GM18517 (cell line): ENCODE results near the gene PIKFYVE.
"Not testable (repeated sequence)": the region's sequence is repeated elsewhere in the genome, so short reads cannot be mapped to it uniquely, and the experiment has no call there.

Experiments used
- ATAC-seq: cut with Tn5 transposase; IDR thresholded peaks from one replicate; pipeline ENCODE4 v1.9.1; 2021; ENCODE audit warnings: mild to moderate bottlenecking, moderate library complexity; ENCODE audit not compliant: unreplicated experiment

PIKFYVE gene

DNA sequence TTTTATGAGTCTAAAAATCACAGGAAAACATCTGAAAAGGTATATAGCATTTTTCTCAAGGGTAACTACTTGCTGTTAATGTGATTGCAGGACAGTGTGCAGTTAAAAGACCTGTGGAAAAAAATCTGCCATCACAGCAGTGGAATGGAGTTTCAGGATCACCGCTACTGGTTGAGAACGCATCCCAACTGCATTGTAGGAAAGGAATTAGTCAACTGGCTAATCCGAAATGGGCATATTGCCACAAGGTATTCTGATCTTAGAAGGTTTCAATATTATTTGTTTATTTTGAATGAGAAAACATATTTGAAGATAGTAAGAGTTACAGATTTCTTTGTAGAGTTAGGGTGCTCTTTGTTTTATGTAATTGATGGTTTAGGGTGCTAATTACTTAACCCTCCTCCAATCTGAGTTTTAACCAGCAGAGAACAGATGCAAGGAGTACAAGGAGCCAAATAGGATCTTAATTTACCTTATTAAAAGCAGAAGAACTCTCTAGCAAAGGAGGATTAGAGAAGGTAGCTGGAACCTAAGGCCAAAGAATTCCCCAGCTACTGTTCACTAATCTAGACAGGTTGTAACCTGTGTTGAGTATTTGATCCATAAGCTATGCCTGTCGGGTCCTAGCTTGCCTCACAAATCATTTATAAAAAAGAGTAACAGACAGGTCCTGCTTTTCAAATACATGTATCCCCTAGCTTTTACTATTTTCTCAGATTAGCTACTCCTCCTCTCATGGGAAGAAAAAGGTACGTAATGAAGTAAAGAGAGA, 35.0 kb downstream of the PIKFYVE start:
- ATAC-seq: no peak

GRCh38 chr2:208304157-208304556, 38.1 kb downstream of the PIKFYVE start:
- no peak for ATAC-seq

DNA sequence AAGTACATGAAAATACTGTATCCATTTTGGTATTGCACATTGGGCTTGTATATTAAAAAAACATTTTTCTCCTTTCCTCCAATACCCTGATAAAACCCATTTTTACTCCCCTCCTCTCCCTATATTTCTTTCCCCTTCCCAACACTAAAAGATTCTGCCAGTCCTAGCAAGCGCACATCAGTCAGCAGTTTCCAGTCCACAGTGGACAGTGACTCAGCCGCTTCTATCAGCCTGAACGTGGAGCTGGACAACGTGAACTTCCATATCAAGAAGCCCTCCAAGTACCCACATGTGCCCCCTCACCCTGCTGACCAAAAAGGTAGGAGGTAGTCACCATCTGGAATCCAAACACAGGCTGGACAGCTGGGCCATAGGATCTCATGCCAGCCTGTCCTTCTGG, 38.6 kb downstream of the PIKFYVE start:
- no peak for ATAC-seq

GRCh38 chr2:208306291-208306690, 40.2 kb downstream of the PIKFYVE start:
- ATAC-seq: no peak

- ATAC-seq: peak; percentile 64
These were observed 45.3 kb downstream of the PIKFYVE start for GRCh38 chr2:208311321-208311720.

DNA sequence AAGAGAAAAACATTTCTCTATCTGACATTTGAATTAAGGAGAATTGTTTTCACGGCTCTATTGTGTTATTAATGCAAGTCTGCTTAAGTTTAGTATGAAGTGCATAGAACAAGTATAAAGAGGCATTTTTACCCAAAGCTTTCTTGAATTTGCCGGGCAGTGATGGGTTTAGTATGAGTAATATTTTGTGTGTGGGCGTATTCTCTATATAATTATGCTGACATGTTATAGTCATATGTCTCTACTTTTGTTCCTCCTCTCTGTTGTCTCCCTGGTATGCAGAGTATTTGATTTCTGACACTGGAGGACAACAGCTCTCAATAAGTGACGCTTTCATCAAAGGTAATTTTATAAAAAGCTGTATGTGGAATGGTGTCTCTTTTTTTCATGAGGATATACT, 45.9 kb downstream of the PIKFYVE start:
- peak; percentile 77 for ATAC-seq

DNA sequence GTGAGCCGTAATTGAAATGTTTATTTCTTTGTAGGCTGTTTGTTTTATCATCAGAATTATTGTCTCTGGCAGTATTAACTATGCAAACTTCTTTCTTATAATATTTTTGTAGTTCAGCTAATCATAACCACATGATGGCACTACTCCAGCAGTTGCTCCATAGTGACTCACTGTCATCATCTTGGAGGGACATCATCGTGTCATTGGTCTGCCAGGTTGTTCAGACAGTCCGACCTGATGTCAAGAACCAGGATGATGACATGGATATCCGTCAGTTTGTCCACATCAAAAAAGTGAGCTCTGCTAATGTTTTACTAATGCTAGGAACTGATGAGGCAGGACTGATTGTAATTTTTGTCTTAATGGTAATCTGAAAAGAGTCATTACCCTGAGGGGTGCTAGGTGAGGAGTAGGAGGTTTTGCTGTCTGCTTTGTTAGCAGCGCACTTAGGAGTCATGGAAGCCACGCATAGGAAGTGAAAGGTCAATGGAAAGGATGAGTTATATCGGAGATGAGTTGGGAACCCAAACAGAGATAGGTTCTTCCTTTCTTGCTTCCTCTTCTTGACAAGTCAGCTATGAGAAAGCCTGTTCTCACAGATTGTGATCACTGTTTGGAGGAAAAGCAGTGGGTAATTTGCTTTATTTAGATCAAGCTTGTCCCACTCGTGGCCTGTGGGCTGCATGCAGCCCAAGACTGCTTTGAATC, 49.2 kb downstream of the PIKFYVE start:
- peak; percentile 50 for ATAC-seq

- ATAC-seq: no peak
These were observed 52.1 kb downstream of the PIKFYVE start for GRCh38 chr2:208318127-208318526.

GRCh38 chr2:208319391-208319790, 53.3 kb downstream of the PIKFYVE start:
- no peak for ATAC-seq

- ATAC-seq: peak; percentile 91
These were observed 54.6 kb downstream of the PIKFYVE start for GRCh38 chr2:208320686-208321085.

DNA sequence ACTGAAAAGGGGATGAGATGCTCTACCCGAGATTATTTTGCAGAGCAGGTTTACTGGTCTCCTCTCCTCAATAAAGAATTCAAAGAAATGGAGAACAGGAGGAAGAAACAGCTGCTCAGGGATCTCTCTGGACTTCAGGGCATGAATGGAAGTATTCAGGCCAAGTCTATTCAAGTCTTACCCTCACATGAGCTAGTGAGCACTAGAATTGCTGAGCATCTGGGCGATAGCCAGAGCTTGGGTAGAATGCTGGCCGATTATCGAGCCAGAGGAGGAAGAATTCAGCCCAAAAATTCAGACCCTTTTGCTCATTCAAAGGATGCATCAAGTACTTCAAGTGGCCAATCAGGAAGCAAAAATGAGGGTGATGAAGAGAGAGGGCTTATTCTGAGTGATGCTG, 60.0 kb downstream of the PIKFYVE start:
- ATAC-seq: no peak

- ATAC-seq: no peak
These were observed 63.4 kb downstream of the PIKFYVE start for GRCh38 chr2:208329485-208329884.

- no peak for ATAC-seq
These were observed 68.2 kb downstream of the PIKFYVE start for GRCh38 chr2:208334230-208334629.

DNA sequence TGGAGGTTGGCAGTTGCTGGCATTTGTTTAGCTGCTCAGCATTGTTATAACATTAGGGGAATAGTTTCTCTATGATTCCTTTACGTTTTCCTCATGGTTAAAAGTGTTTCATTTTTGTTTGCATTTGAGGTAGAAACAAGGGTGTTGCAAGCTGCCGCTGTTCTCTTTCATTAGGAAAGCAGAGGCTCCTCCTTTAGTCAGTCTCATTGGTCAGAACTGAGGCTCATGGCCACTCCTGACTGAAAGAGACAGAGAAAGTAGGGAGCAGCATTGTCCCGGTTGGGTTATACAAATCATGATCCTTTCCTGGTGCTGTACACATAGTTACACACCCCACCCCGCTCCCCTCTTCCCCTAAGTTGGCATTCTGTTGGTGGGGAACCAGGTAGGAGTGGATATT, 80.7 kb downstream of the PIKFYVE start:
- ATAC-seq: no peak

DNA sequence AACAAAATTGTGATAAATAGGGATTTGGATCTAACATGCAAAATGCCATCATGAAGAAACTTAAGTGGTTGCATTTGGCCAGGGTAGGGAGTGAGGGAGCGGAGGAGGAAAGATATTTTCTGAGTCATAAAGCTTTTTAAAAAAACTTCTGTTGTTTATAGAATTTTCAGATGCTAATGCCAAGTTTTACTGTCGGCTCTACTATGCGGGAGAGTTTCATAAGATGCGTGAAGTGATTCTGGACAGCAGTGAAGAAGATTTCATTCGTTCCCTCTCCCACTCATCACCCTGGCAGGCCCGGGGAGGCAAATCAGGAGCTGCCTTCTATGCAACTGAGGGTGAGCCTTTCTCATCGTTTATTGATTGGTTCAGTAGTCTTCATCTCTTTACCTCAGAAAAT, 84.6 kb downstream of the PIKFYVE start:
- no peak for ATAC-seq

DNA sequence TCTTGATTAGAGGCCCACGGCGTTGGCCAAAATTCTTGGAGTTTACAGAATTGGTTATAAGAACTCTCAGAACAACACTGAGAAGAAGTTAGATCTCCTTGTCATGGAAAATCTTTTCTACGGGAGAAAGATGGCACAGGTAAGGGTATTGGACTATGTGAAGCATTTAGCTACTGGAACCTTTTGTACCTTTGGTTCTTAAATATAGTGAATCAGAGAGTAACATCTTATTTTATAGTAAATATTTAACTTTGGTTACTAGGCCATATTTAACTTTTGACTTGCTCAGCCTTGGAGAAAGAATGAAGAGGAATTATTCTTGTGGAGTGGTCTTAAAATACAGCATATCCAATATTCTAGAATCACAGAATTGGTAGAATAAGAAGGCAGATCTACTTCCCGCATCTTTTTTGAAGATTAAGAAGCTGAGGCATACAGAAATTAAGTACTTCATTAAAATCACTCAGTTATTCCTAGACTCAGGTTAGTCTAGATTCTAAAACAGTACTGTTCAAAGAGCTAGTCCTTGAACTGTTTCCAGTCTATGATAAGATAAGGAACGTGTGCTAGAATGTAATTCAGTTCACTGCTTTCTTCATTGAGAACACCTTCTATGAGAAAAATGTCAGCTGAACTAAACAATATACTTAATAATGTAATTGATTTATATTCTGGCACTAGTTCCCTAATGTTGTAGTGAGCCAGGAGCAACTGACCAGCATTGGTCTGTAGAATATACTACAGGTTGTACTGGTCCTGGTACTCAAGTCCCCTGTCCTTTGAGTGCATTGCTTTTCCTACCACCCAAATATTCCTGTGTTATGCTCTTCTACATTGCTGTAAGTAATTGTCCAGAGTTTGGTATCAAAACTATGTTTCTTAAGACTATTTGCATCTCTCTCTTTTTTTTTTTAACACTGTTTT, 86.9 kb downstream of the PIKFYVE start:
- no peak for ATAC-seq

DNA sequence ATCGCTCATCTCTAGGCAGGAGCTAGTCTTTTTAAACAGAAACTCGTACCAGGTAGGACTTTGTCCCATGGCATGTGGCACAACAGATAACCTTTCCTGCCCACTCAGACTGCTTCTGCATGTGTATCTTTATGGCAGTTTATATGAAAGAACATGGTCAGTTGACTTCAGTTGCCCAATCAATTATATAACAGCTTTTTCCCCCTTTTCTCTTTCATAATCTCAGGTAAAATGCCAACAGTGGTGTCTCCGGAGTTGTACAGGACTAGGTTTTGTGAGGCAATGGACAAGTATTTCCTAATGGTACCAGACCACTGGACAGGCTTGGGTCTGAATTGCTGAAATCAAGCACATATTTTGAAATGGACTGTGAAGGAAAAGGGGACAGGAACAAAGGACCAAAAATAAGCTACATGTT, 88.9 kb downstream of the PIKFYVE start:
- no peak for ATAC-seq

- ATAC-seq: not testable (repeated sequence)
These were observed 90.4 kb downstream of the PIKFYVE start for GRCh38 chr2:208356420-208356819.

GRCh38 chr2:208356846-208357574, 91.0 kb downstream of the PIKFYVE start:
- no peak for ATAC-seq

- no peak for ATAC-seq
These were observed 92.9 kb downstream of the PIKFYVE start for GRCh38 chr2:208358758-208359631.
